HG02885 (cell line): ENCODE results near the gene PMEPA1.
A peak's percentile ranks its signal among the peaks of the same experiment; 100 is the strongest.

Source experiments
- ATAC-seq: cut with Tn5 transposase; IDR thresholded peaks from one replicate; pipeline ENCODE4 v1.9.1; 2021; ENCODE audit warnings: mild to moderate bottlenecking; ENCODE audit not compliant: unreplicated experiment, poor library complexity

Gene PMEPA1

GRCh38 chr20:57680934-57681914 is 28.6 kb downstream of the PMEPA1 start:
- no peak for ATAC-seq

GRCh38 chr20:57680131-57680716 is 29.6 kb downstream of the PMEPA1 start:
- peak; percentile 61 for ATAC-seq

DNA sequence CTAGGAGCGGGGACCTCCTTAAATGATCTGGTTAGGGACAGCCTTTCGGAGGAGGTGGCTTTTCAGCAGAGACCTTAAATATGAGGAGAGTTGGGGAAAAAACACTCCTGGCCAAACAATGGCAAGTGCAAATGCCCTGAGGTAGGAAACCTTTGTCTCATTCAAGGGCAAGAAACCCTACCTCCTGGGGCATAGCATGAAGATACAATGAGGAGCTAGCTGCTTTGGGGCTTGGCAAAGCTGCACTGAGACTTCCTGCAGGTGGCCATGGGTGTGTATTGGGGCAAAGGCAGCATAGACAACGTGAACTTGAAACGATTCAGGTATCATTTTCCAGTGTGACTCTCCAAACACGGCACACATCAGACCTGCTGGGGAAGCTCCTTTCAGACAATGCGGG is 30.7 kb downstream of the PMEPA1 start:
- no peak for ATAC-seq

DNA sequence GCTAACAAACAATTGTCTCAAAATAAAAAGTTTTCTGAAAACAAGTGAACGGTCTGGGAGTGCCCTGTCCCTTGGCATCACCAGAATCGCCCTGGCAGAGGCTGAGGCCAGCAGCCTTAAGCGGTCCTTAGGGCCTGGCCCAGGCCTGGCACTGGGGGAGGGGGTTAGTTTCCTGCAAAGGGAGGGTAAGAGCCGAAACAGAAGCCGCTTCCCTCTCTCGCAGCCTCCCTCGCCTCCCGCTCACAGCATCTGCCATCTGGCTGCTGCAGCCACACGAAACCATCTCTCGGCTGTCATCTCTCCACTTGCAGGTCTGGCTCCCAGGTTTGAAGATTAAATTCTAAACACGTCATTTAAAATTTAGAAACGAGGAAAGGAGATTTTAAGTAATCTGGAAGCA is 31.5 kb downstream of the PMEPA1 start:
- no peak for ATAC-seq

DNA sequence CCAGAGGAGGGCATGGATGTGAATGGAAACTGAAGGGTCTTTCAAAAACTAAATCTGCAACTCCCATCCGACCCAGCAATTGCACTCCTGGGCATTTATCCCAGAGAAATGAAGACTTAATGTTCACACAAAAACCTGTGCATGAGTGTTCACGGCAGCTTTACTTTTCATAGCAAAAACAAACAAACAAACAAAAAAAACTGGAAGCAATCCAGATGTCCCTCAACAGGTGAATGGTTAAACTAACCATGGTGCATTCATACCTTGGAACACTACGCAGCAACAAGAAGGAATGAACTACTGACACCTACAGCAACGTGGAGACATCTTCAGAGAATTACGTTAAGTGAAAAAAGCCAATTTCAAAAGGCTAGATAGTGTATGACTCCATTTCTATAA is 32.2 kb downstream of the PMEPA1 start:
- no peak for ATAC-seq

GRCh38 chr20:57676589-57677583 is 32.9 kb downstream of the PMEPA1 start:
- ATAC-seq = no peak

DNA sequence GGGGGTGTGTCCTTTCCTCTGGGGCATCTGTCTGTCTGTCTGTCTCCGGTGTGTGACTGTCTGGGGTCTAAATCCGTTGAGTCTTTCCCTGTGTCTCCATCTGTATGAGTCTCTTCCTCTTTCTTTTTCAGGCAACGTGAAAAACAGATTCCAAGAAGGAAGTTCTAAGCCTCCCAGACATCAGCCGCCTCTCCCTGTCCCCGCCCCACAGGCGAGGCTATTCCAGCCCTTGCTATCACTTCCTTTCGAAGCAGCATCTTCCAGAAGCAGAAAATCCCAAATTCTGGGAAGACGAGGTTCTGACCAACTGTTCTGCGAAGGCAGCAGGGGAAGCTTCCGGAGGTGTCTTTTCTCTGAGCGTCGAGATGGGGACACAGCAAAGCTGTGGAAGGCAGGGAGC is 34.0 kb downstream of the PMEPA1 start:
- ATAC-seq = no peak

DNA sequence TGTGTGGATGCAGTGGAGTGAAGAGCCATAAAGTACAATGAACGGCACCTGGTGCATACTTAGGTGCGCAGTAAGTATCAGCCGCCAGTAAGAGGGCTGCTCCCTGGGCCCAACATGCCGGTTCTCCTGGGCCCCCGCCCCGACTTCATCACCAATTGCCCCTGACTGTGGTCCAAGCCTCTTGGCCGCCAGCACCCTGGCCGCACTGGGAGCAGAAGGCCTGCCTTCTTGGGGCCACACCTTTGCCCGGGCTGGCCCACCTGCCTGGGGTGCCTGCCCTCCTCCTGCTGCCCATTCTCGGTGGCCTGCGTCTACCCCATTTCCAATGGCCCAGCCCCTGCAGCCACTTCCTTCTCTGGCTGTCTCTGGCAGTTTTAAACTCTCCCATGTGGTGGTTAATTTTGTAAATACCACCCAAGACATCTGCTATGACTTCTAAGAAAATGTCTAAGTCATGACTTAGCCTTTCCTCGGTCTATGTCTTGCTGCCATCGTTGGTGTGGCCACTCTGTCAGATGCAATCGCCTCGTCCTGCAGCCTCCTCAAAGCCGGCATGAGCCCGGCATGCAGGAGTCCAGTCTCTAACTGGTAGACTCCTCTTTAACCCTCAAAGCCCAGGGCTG is 36.8 kb downstream of the PMEPA1 start:
- no peak for ATAC-seq

- no peak for ATAC-seq
Measured at GRCh38 chr20:57672164-57672563, 37.7 kb downstream of the PMEPA1 start.

- no peak for ATAC-seq
Measured at GRCh38 chr20:57671662-57672061, 38.2 kb downstream of the PMEPA1 start.

DNA sequence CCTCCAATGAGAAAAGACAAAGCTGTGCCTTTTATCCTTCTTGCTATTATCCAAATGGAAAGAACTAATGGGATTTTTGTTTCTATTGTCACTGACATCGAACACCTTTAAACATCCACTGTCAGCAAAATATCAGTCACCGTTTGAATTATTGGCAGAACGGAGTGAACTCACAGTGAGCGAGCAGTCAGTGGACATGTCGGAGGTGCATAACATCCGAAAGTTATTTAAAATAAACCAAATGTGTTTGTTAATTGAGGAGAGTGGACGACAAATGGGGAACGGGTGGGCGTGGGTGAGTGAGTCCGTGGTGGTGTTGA is 38.8 kb downstream of the PMEPA1 start:
- no peak for ATAC-seq

- ATAC-seq = no peak
Measured at GRCh38 chr20:57670288-57671071, 39.3 kb downstream of the PMEPA1 start.

DNA sequence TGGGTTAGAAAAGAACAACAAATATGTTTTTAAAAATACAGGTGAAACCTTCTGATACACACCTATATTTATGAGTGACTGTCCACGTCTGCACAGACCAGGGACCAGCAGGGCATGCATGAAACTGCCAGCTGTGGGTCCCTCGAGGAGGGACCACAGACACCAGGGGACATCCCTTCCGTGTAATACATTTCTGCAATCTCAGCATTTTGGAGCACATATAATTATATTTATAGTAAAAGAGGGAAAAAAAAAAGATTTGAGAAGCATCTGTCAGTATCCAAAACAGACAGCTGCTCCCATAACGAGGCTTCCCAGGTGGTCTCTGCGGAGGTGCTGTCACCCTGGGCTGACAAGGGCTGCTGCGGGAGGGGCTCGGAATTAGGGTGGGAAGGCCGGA is 40.2 kb downstream of the PMEPA1 start:
- ATAC-seq = no peak

GRCh38 chr20:57667924-57668782 is 41.7 kb downstream of the PMEPA1 start:
- ATAC-seq = no peak

DNA sequence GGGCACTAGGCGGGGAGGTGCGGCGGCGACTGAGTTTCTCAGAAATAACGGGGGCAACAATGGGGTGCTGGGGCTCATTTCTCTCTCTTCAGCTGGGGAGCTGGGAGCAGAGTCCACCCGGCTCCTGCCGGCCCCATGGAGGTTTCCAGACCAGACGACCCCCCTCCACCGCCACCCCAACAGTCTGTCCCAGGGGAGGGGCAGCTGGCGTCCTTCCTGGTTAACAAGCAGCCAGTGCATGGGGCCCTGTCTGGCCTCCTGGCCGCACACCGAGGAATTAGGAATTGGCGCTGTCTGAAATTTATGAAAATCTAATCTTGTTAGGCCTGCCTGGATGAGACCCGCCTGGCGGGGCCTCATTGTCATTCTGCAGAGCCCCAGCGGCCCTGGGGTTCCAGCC is 42.4 kb downstream of the PMEPA1 start:
- no peak for ATAC-seq

DNA sequence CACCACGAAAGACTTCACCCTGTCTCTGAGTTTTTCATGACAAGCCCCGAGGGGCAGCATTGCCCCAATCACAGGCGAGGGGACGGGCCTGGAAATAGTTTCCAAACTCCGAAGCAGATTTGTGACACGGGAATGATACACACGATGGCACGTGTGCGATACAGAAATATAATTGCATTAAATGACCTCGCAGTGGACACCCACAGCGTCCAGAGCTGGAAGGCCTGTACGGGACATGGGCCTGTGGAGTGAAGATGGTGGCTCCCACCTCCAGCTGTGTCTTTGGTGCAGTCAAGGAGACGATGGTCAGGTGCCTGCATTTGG is 43.0 kb downstream of the PMEPA1 start:
- no peak for ATAC-seq

DNA sequence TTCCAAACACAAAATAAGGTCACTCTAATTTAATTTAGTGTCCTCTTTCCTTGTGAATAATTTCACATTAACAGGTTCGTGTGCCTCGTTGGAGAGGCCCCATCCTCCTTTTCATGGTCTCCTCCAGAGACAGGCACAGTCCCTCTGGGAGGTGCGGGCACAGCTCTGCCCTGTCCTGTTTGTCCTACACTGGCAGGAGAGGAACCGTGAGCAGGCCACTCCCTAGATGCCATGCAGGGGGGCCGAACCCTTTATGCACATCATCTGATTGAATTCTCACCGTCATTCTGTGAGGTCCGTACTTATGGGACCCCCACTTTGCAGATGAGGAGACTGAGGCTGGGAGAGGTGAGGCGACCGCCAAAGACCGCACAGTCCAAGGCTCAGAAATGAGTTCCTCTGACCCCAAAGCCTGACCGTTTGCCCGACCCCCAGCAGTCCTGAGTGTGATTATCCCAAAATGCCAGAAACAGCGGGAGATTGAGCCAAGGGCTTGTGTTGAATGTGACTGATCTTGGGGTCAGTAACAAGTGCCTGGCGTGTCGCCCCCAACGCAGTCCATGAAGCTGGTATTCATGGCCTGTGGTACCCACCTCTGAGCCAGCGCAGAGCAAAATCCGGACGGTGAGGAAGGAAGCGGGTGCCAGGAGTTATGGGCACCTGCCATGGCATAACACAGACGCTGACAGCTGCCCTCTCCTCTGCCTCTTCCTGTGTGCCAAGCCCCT is 43.5 kb downstream of the PMEPA1 start:
- no peak for ATAC-seq

- ATAC-seq = no peak
Measured at GRCh38 chr20:57665589-57665971, 44.2 kb downstream of the PMEPA1 start.
